Adrenal gland (tissue), 12 donors: ENCODE measurements around the gene FBXL7. TPM values are rescaled to one million over a fixed set of nuclear protein-coding genes. Genes with fewer than 3 reads are reported as not detected.

Experiments
- DNase-seq, 7 donors: peaks; one replicate each; pipeline ENCODE4 v3.0.0-alpha.2; 2019 to 2020
- H3K27ac ChIP-seq, 5 donors: fragments of 200-600 bp; sonication (generic) in 4 of 5; 1 replicate in 3 of 5; 2 replicates in 2 of 5; pipeline versions ENCODE4 v1.5.1 to v1.8.0; 2016 to 2020; ENCODE audit warnings: mild to moderate bottlenecking in 1 of 5
- H3K27me3 ChIP-seq: fragments of 200-600 bp; 2 replicates; pipeline ENCODE4 v1.8.0; 2021
- H3K36me3 ChIP-seq, 2 donors: fragments of 200-600 bp; replicated peaks in 1 of 2; 1 replicate in 1 of 2; 2 replicates in 1 of 2; pipeline versions ENCODE4 v1.5.1 to v1.8.0; 2018 to 2022
- H3K4me1 ChIP-seq, 2 donors: fragments of 200-600 bp; replicated peaks in 1 of 2; 1 replicate in 1 of 2; 2 replicates in 1 of 2; pipeline versions ENCODE4 v1.5.1 to v1.8.0; 2018 to 2021
- H3K4me3 ChIP-seq, 4 donors: fragments of 200-600 bp; sonication (generic) in 3 of 4; one replicate each; pipeline ENCODE4 v1.5.1; 2016 to 2018
- H3K9me3 ChIP-seq, 3 donors: fragments of 200-600 bp; sonication (generic) in 1 of 3; replicated peaks in 1 of 3; 1 replicate in 2 of 3; 2 replicates in 1 of 3; pipeline versions ENCODE4 v1.5.1 to v1.8.0; 2016 to 2021
- POLR2A ChIP-seq, 2 donors: fragments of 450-650 bp; IDR thresholded peaks; one replicate each; pipeline ENCODE4 v1.6.1; 2017; ENCODE audit warnings: antibody characterized with exemption in 2 of 2, mild to moderate bottlenecking in 2 of 2, moderate library complexity in 1 of 2
- WGBS, 4 donors: extraction: QIAGEN DNeasy Blood & Tissue Kit in 2 of 4; methylation state at CpG; one replicate each; pipeline versions ENCODE4 v1.1.5 to v1.1.7; 2013 to 2017; 5-methylcytosine and 5-hydroxymethylcytosine counted together
- intact Hi-C, 2 donors: fragments of 100-400 bp; cut with DNase I; formaldehyde crosslinking; loops; one replicate each; pipeline versions ENCODE4 v1.14.1 to v1.15.0; 2022 to 2023
- polyA plus RNA-seq, 3 donors: library from polyadenylated mRNA; stranded (reverse); fragments of 200-250 nt in 2 of 3; fragments of 350-450 nt in 1 of 3; fragmentation: Illumina TruSeq in 1 of 3; extraction: RNeasy Lipid Tissue Mini Kit (QIAGEN cat#74804) in 1 of 3; gene quantifications; one replicate each; pipeline ENCODE4 v1.2.3, GENCODE V29; 2013 to 2014
- total RNA-seq, 9 donors: library from RNA; depleted of rRNA in 4 of 9; stranded (reverse); fragments of >200 nt in 4 of 9; fragments of 120-200 nt in 1 of 9; fragmentation: NEBNext Ultra II Directional in 1 of 9; extraction: Animal tissue kit (Norgen Biotek cat#: 25700) in 1 of 9; gene quantifications; one replicate each; pipeline versions ENCODE4 v1.1.0 to v1.2.4, GENCODE V29; 2013 to 2023
- TF ChIP-seq, protein P1 (sequence below), 6 experiments: fragments of 450-650 bp in 4 of 6; fragments of 200-600 bp in 2 of 6; sonication (generic) in 1 of 6; IDR thresholded peaks; 1 replicate in 5 of 6; 2 replicates in 1 of 6; pipeline versions ENCODE4 v1.5.1 to v1.8.0; 2016 to 2021; ENCODE audit warnings: antibody characterized with exemption in 6 of 6, mild to moderate bottlenecking in 2 of 6, moderate library complexity in 1 of 6
- donor health status: healthy with polysubstance abuse.
- donor health status: Bipolar disorder and iron deficiency.
- donor health status: DM: yes; HTN: yes; CAD: no.
- donor health status: DM: no; HTN: no; CAD: no.
- donor health status: DM: no; HTN: no; CAD: no.
- donor health status: DM: yes; HTN: yes; CAD: no.

FBXL7 gene
- total and polyA plus RNA-seq, 12 donors = 22.6 to 59.1 (median 34.0) TPM

DNA sequence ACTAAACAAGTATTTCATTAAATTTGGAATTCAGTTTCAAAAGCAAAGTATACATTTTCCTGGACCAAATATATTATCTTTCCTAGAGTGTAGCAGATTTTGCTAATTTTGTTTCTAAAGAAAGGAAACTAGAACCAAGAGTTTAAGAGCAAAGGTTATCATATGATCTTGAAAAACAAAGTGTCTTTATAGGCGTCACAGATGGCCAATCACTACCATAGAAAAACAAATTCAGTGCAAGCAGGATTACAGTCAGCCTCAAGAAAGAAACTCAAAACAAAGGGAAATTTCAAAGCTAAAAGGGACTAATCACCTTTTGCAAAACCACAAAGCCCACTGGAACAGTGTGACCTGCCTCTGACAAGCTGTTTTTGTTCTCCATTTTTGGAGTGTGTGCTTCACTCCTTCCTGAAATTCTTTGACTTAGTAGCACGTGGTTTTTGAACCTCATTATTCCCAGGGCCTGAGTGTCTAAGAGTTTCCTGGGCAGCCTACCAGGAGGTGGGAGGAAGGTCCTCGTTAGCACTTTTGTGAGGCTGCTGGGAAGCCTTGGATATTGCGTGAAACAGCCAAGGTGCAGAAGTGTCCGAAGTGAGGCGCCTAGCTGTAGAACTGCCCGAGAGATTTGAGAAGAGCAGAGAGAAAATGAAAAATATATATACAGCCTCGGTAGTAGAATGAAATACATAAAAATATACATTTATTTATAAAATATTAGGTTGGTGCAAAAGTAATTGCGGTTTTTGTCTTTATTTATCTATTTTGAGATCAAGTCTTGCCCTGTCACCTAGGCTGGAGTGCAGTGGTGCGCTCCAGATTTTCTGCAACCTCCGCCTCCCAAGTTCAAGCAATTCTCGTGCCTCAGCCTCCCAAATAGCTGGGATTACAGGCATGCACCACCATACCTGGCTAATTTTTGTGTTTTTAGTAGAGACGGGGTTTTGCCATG is 433.6 kb downstream of the FBXL7 start:
- no peak overlapping the region for H3K27ac ChIP-seq
- no peak overlapping the region for H3K4me3 ChIP-seq
- peaks cover 0 to 7% of the 10 kb centered on the region in 2 donors for H3K36me3 ChIP-seq
- no peaks in the 10 kb centered on the region for H3K9me3 ChIP-seq
- whole genome bisulfite sequencing, 4 donors = 80 to 85% (median 84%) methylated on average over 13 of the region's 13 CpGs
- TF ChIP-seq, protein P1, sequence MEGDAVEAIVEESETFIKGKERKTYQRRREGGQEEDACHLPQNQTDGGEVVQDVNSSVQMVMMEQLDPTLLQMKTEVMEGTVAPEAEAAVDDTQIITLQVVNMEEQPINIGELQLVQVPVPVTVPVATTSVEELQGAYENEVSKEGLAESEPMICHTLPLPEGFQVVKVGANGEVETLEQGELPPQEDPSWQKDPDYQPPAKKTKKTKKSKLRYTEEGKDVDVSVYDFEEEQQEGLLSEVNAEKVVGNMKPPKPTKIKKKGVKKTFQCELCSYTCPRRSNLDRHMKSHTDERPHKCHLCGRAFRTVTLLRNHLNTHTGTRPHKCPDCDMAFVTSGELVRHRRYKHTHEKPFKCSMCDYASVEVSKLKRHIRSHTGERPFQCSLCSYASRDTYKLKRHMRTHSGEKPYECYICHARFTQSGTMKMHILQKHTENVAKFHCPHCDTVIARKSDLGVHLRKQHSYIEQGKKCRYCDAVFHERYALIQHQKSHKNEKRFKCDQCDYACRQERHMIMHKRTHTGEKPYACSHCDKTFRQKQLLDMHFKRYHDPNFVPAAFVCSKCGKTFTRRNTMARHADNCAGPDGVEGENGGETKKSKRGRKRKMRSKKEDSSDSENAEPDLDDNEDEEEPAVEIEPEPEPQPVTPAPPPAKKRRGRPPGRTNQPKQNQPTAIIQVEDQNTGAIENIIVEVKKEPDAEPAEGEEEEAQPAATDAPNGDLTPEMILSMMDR (IDR thresholded peaks at IDR 0.05) = no peak
- no peak for TF ChIP-seq POLR2A (IDR thresholded peaks at IDR 0.05)
- H3K4me1 ChIP-seq = peaks cover 0 to 7% of the 10 kb centered on the region in 2 donors
- H3K27me3 ChIP-seq = no peaks in the 10 kb centered on the region
- DNase-seq = no peak
- intact Hi-C loops = no loop called here

- no peaks in the 10 kb centered on the region for H3K9me3 ChIP-seq
- no peak for DNase-seq
- H3K27me3 ChIP-seq = no peaks in the 10 kb centered on the region
- intact Hi-C loops = no loop called here
- H3K4me3 ChIP-seq = no peak overlapping the region
- 97 to 99% (median 98%) methylated on average over 56 to 60 of the region's 60 CpGs for WGBS, 4 donors
- peaks cover 0 to 10% of the 10 kb centered on the region in 2 donors for H3K36me3 ChIP-seq
- peaks cover 0 to 7% of the 10 kb centered on the region in 2 donors for H3K4me1 ChIP-seq
- H3K27ac ChIP-seq = no peak overlapping the region
- TF ChIP-seq POLR2A (IDR thresholded peaks at IDR 0.05) = no peak
- TF ChIP-seq, protein P1 (IDR thresholded peaks at IDR 0.05) = no peak
Measured at GRCh38 chr5:15936505-15937245, 436.7 kb downstream of the FBXL7 start.

GRCh38 chr5:15937708-15938107 is 437.7 kb downstream of the FBXL7 start:
- no peaks in the 10 kb centered on the region for H3K27me3 ChIP-seq
- intact Hi-C loops = no loop called here
- WGBS, 4 donors = 38 to 78% (median 51%) methylated on average over 1 of the region's 1 CpG
- H3K4me1 ChIP-seq = peaks cover 0 to 7% of the 10 kb centered on the region in 2 donors
- no peak overlapping the region for H3K27ac ChIP-seq
- H3K36me3 ChIP-seq = peaks cover 0 to 10% of the 10 kb centered on the region in 2 donors
- no peak overlapping the region for H3K4me3 ChIP-seq
- TF ChIP-seq POLR2A (IDR thresholded peaks at IDR 0.05) = no peak
- TF ChIP-seq, protein P1 (IDR thresholded peaks at IDR 0.05) = no peak
- H3K9me3 ChIP-seq = no peaks in the 10 kb centered on the region
- peak in 5 of 7 donors; percentile 26 to 38 (median 34) for DNase-seq

GRCh38 chr5:15938186-15938585 is 438.2 kb downstream of the FBXL7 start:
- Histone ChIP-seq H3K27me3 (no peaks in the 10 kb centered on the region), H3K4me1 (peaks cover 0 to 3% of the 10 kb centered on the region in 2 donors), H3K9me3 (no peaks in the 10 kb centered on the region), H3K4me3 (no peak overlapping the region), H3K36me3 (peaks cover 0 to 10% of the 10 kb centered on the region in 2 donors), H3K27ac (no peak overlapping the region)
- DNase-seq = no peak
- 89 to 95% (median 91%) methylated on average over 4 of the region's 4 CpGs for WGBS, 4 donors
- intact Hi-C loops = no loop called here
- TF ChIP-seq, protein P1 (IDR thresholded peaks at IDR 0.05) = no peak
- TF ChIP-seq POLR2A (IDR thresholded peaks at IDR 0.05) = no peak
